Skeletal muscle tissue (tissue), 4 donors: ENCODE data around the gene PTPRM. TPM values are rescaled to one million over a fixed set of nuclear protein-coding genes. Genes with fewer than 3 reads are reported as not detected.
A peak's percentile ranks its signal among the peaks of the same experiment; 100 is the strongest.

Source experiments
- H3K27ac ChIP-seq: one replicate; pipeline ENCODE4 v1.7.0; 2013; ENCODE audit warnings: mild to moderate bottlenecking, low read depth, low read length, inconsistent platforms
- H3K27me3 ChIP-seq, 3 donors: one replicate each; pipeline ENCODE4 v1.7.0; 2013; ENCODE audit warnings: low read length in 3 of 3; ENCODE audit not compliant: control insufficient read depth in 3 of 3, insufficient read depth in 3 of 3
- H3K36me3 ChIP-seq, 3 donors: one replicate each; pipeline ENCODE4 v1.7.0; 2013; ENCODE audit warnings: low read length in 3 of 3; ENCODE audit not compliant: control insufficient read depth in 3 of 3, insufficient read depth in 3 of 3
- H3K4me1 ChIP-seq, 3 donors: one replicate each; pipeline ENCODE4 v1.7.0; 2013; ENCODE audit warnings: low read length in 3 of 3, mild to moderate bottlenecking in 3 of 3; ENCODE audit not compliant: control insufficient read depth in 3 of 3, insufficient read depth in 3 of 3
- H3K4me3 ChIP-seq, 3 donors: one replicate each; pipeline ENCODE4 v1.7.0; 2013; ENCODE audit warnings: low read length in 3 of 3
- H3K9ac ChIP-seq, 3 donors: one replicate each; pipeline ENCODE4 v1.7.0; 2013; ENCODE audit warnings: low read length in 3 of 3, mild to moderate bottlenecking in 3 of 3, moderate library complexity in 2 of 3, low read depth in 1 of 3
- H3K9me3 ChIP-seq, 3 donors: one replicate each; pipeline ENCODE4 v1.7.0; 2013; ENCODE audit warnings: low read length in 3 of 3; ENCODE audit not compliant: control insufficient read depth in 3 of 3
- total RNA-seq: library from RNA; depleted of rRNA; stranded (reverse); fragments of >200 nt; gene quantifications from one replicate; pipeline ENCODE4 v1.2.3, GENCODE V29; 2014
- donor health status: Osteomylitis.

Gene PTPRM
- total RNA-seq, 1 donor from 2014 or later, result 68.9 TPM

GRCh38 chr18:8036551-8036950 lies 469.4 kb downstream of the PTPRM start:
- H3K27ac ChIP-seq, result no peak overlapping the region
- H3K36me3 ChIP-seq, result no peaks in the 10 kb centered on the region
- H3K4me3 ChIP-seq, result no peak overlapping the region
- peaks cover 0 to 2% (median 0%) of the 10 kb centered on the region in 3 donors for H3K4me1 ChIP-seq
- no peaks in the 10 kb centered on the region for H3K27me3 ChIP-seq
- no peaks in the 10 kb centered on the region for H3K9me3 ChIP-seq
- H3K9ac ChIP-seq, result no peak overlapping the region

GRCh38 chr18:8037296-8037695 lies 470.2 kb downstream of the PTPRM start:
- no peak overlapping the region for H3K9ac ChIP-seq
- no peak overlapping the region for H3K4me3 ChIP-seq
- no peaks in the 10 kb centered on the region for H3K27me3 ChIP-seq
- H3K36me3 ChIP-seq, result no peaks in the 10 kb centered on the region
- H3K9me3 ChIP-seq, result no peaks in the 10 kb centered on the region
- no peak overlapping the region for H3K27ac ChIP-seq
- H3K4me1 ChIP-seq, result peaks cover 0 to 2% (median 0%) of the 10 kb centered on the region in 3 donors

- Histone ChIP-seq H3K27me3 (no peaks in the 10 kb centered on the region), H3K4me3 (no peak overlapping the region), H3K27ac (no peak overlapping the region), H3K4me1 (peaks cover 0 to 2% (median 0%) of the 10 kb centered on the region in 3 donors), H3K9ac (no peak overlapping the region), H3K9me3 (no peaks in the 10 kb centered on the region), H3K36me3 (no peaks in the 10 kb centered on the region)
Observed at GRCh38 chr18:8040021-8040420, 472.9 kb downstream of the PTPRM start.

GRCh38 chr18:8041526-8042111 lies 474.5 kb downstream of the PTPRM start:
- Histone ChIP-seq H3K36me3 (no peaks in the 10 kb centered on the region), H3K9ac (no peak overlapping the region), H3K4me1 (peaks cover 0 to 2% (median 0%) of the 10 kb centered on the region in 3 donors), H3K27me3 (no peaks in the 10 kb centered on the region), H3K9me3 (no peaks in the 10 kb centered on the region), H3K27ac (no peak overlapping the region), H3K4me3 (no peak overlapping the region)

- Histone ChIP-seq H3K4me3 (no peak overlapping the region), H3K4me1 (no peaks in the 10 kb centered on the region), H3K9me3 (no peaks in the 10 kb centered on the region), H3K27ac (no peak overlapping the region), H3K27me3 (no peaks in the 10 kb centered on the region), H3K36me3 (no peaks in the 10 kb centered on the region), H3K9ac (no peak overlapping the region)
Observed at GRCh38 chr18:8044004-8044403, 476.9 kb downstream of the PTPRM start.

- H3K27me3 ChIP-seq, result no peaks in the 10 kb centered on the region
- no peak overlapping the region for H3K9ac ChIP-seq
- no peaks in the 10 kb centered on the region for H3K9me3 ChIP-seq
- no peak overlapping the region for H3K4me3 ChIP-seq
- H3K4me1 ChIP-seq, result no peaks in the 10 kb centered on the region
- no peaks in the 10 kb centered on the region for H3K36me3 ChIP-seq
- H3K27ac ChIP-seq, result no peak overlapping the region
Observed at GRCh38 chr18:8045160-8045883, 478.2 kb downstream of the PTPRM start.

GRCh38 chr18:8045884-8046281 lies 478.8 kb downstream of the PTPRM start:
- Histone ChIP-seq H3K27ac (no peak overlapping the region), H3K4me3 (no peak overlapping the region), H3K36me3 (no peaks in the 10 kb centered on the region), H3K4me1 (peaks cover 0 to 3% (median 1%) of the 10 kb centered on the region in 3 donors), H3K9ac (no peak overlapping the region), H3K27me3 (no peaks in the 10 kb centered on the region), H3K9me3 (no peaks in the 10 kb centered on the region)

GRCh38 chr18:8046441-8046840 lies 479.3 kb downstream of the PTPRM start:
- H3K27ac ChIP-seq, result no peak overlapping the region
- no peak overlapping the region for H3K4me3 ChIP-seq
- H3K9me3 ChIP-seq, result no peaks in the 10 kb centered on the region
- no peaks in the 10 kb centered on the region for H3K36me3 ChIP-seq
- H3K4me1 ChIP-seq, result peaks cover 0 to 4% (median 4%) of the 10 kb centered on the region in 3 donors
- no peaks in the 10 kb centered on the region for H3K27me3 ChIP-seq
- no peak overlapping the region for H3K9ac ChIP-seq

- no peaks in the 10 kb centered on the region for H3K36me3 ChIP-seq
- peaks cover 4 to 9% (median 4%) of the 10 kb centered on the region in 3 donors for H3K4me1 ChIP-seq
- no peaks in the 10 kb centered on the region for H3K9me3 ChIP-seq
- no peak overlapping the region for H3K4me3 ChIP-seq
- no peak overlapping the region for H3K27ac ChIP-seq
- no peak overlapping the region for H3K9ac ChIP-seq
- H3K27me3 ChIP-seq, result no peaks in the 10 kb centered on the region
Observed at GRCh38 chr18:8049147-8049546, 482.0 kb downstream of the PTPRM start.

GRCh38 chr18:8050616-8051329 lies 483.7 kb downstream of the PTPRM start:
- H3K4me1 ChIP-seq, result peaks cover 4 to 9% (median 4%) of the 10 kb centered on the region in 3 donors

More at GRCh38 chr18:8050616-8051329, 483.7 kb downstream of the PTPRM start:
- H3K4me3 ChIP-seq, result no peak overlapping the region
- peak overlapping the region in 1 of 3 donors; percentile 15 for H3K9ac ChIP-seq
- H3K36me3 ChIP-seq, result no peaks in the 10 kb centered on the region
- no peak overlapping the region for H3K27ac ChIP-seq
- H3K9me3 ChIP-seq, result no peaks in the 10 kb centered on the region
- H3K27me3 ChIP-seq, result no peaks in the 10 kb centered on the region
